KMS-11 (cell line): ENCODE data around the gene FAM219B.

Experiments
- H2AFZ ChIP-seq: fragments of 200-600 bp; sonication (generic); 2 replicates; pipeline ENCODE4 v1.6.1; 2016; ENCODE audit warnings: antibody characterized with exemption, mixed run types, low read depth
- H3K27ac ChIP-seq: fragments of 200-600 bp; sonication (generic); 2 replicates; pipeline ENCODE4 v1.6.1; 2016; ENCODE audit warnings: mild to moderate bottlenecking, mixed run types
- H3K27me3 ChIP-seq: fragments of 200-600 bp; sonication (generic); 2 replicates; pipeline ENCODE4 v1.6.1; 2017; ENCODE audit warnings: mild to moderate bottlenecking, low read depth, mixed run types, moderate library complexity; ENCODE audit not compliant: insufficient read depth
- H3K36me3 ChIP-seq: fragments of 200-600 bp; sonication (generic); 2 replicates; pipeline ENCODE4 v1.6.1; 2017; ENCODE audit warnings: mild to moderate bottlenecking, mixed run types; ENCODE audit not compliant: insufficient read depth
- H3K4me1 ChIP-seq: fragments of 200-600 bp; sonication (generic); 2 replicates; pipeline ENCODE4 v1.6.1; 2016; ENCODE audit warnings: mild to moderate bottlenecking, low read depth, mixed run types; ENCODE audit not compliant: poor library complexity, severe bottlenecking
- H3K4me2 ChIP-seq: fragments of 200-600 bp; sonication (generic); 2 replicates; pipeline ENCODE4 v1.7.0; 2016; ENCODE audit warnings: mild to moderate bottlenecking, mixed run types
- H3K4me3 ChIP-seq: fragments of 200-600 bp; sonication (generic); IDR thresholded peaks from 2 replicates; pipeline ENCODE4 v1.6.1; 2017; ENCODE audit warnings: low read depth, low read length, mixed read lengths; ENCODE audit not compliant: insufficient read depth
- H3K79me2 ChIP-seq: fragments of 200-600 bp; sonication (generic); 2 replicates; pipeline ENCODE4 v1.6.1; 2016; ENCODE audit warnings: low read depth, mixed run types; ENCODE audit not compliant: insufficient read depth
- H3K9ac ChIP-seq: fragments of 200-600 bp; sonication (generic); 2 replicates; pipeline ENCODE4 v1.6.1; 2016; ENCODE audit warnings: mild to moderate bottlenecking, mixed run types
- H4K20me1 ChIP-seq: fragments of 200-600 bp; sonication (generic); 2 replicates; pipeline ENCODE4 v1.6.1; 2016; ENCODE audit warnings: mild to moderate bottlenecking, mixed run types; ENCODE audit not compliant: insufficient read depth
- CTCF ChIP-seq: fragments of 200-600 bp; sonication (generic); conservative IDR thresholded peaks from 2 replicates; pipeline ENCODE4 v1.6.1; 2017; ENCODE audit warnings: low read depth, mild to moderate bottlenecking, antibody characterized with exemption, low read length, moderate library complexity, mixed read lengths

Gene FAM219B

GRCh38 chr15:74885461-74885860 lies 21.2 kb downstream of the FAM219B start:
- no peak for TF ChIP-seq CTCF
- H3K4me3 ChIP-seq = no peak overlapping the region
- peaks cover 6% of the 10 kb centered on the region for H3K4me1 ChIP-seq
- no peaks in the 10 kb centered on the region for H3K36me3 ChIP-seq
- no peak overlapping the region for H3K27ac ChIP-seq
- no peaks in the 10 kb centered on the region for H3K27me3 ChIP-seq
- no peak overlapping the region for H3K9ac ChIP-seq
- no peak overlapping the region for H3K4me2 ChIP-seq
- H3K79me2 ChIP-seq = no peaks in the 10 kb centered on the region
- no peak overlapping the region for H2AFZ ChIP-seq
- no peaks in the 10 kb centered on the region for H4K20me1 ChIP-seq

- Histone ChIP-seq H2AFZ (no peak overlapping the region), H3K4me1 (peaks cover 4% of the 10 kb centered on the region), H3K9ac (no peak overlapping the region), H3K4me2 (no peak overlapping the region), H3K27me3 (no peaks in the 10 kb centered on the region), H3K4me3 (no peak overlapping the region), H3K36me3 (no peaks in the 10 kb centered on the region), H4K20me1 (no peaks in the 10 kb centered on the region), H3K27ac (no peak overlapping the region), H3K79me2 (no peaks in the 10 kb centered on the region)
- TF ChIP-seq CTCF = no peak
Measured at GRCh38 chr15:74884428-74885223, 22.0 kb downstream of the FAM219B start.

GRCh38 chr15:74882528-74882927 lies 24.1 kb downstream of the FAM219B start:
- Histone ChIP-seq H4K20me1 (no peaks in the 10 kb centered on the region), H3K36me3 (no peaks in the 10 kb centered on the region), H3K4me3 (no peak overlapping the region), H3K4me1 (no peaks in the 10 kb centered on the region), H3K27me3 (no peaks in the 10 kb centered on the region), H3K79me2 (no peaks in the 10 kb centered on the region), H3K27ac (no peak overlapping the region), H3K4me2 (no peak overlapping the region), H3K9ac (no peak overlapping the region), H2AFZ (no peak overlapping the region)
- TF ChIP-seq CTCF = no peak

GRCh38 chr15:74878273-74878672 lies 28.4 kb downstream of the FAM219B start:
- Histone ChIP-seq H2AFZ (no peak overlapping the region), H3K4me1 (no peaks in the 10 kb centered on the region), H3K36me3 (no peaks in the 10 kb centered on the region), H3K9ac (no peak overlapping the region), H3K4me3 (no peak overlapping the region), H4K20me1 (no peaks in the 10 kb centered on the region), H3K27ac (no peak overlapping the region), H3K4me2 (no peak overlapping the region), H3K27me3 (no peaks in the 10 kb centered on the region), H3K79me2 (no peaks in the 10 kb centered on the region)
- TF ChIP-seq CTCF = no peak
